ENCODE data around the gene KRTAP19-8.

The KRTAP19-8 gene

DNA sequence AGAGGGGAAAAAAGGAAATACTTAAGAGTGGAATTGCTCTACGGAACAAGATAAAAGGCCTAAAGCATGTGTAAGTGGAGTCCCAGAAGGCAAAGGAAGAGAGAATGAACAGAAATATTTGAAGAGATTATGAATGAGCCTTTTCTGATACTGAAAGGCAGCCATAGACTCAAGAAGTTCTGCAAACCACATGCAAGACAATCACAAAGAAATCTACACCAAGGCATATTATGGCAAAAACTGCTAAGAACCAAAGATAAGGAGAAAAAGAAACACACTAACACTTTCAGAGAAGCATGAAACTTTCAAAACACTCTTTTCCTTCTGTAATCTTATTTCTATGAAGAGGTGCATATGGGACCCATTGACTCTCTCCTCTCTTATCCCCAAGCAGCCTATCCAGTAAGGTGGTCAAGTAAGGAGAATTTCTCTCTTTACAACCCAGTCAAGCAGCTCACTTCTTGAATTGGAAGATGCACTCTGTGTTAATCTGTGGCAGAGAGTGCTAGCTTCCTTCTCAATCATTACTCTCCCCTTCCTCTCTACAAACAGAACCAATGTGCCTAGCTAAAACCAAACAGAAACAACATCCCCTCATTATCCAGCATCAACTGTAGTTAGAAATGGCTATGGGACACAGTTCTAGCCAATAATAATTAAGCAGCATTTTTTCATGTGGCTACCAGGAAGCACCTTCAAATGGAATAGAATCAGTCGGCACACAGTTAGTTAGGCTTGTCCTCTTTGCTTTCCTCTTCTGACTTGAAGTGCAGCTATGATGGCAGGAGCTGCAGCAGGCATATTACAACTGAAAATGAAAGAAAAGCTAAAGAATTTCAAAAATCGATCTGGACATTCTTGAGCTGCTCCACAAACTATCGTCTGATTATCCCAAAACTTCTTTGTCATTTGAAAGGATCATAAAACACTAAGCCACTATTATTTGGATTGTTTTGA lies 25.9 kb downstream of the KRTAP19-8 start:
- DNase-seq (ENCODE audit: low read depth in 2 of 2): no peak

DNA sequence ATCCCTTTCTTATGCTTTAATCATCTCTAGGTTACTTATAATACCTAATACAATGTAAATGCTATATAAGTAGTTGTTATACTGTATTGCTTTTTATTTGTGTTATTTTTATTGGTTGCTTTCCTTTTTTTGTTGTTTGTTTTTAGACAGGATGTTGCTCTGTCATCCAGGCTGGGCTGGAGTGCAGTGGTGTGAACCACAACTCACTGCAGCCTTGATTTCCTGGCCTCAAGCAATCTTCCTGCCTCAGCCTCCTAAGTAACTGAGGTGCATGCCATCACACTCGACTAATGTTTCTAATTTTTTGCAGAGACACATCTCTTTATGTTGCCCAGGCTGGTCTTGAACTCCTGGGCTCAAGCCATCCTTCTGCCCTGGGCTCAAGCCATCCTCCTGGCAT lies 26.9 kb downstream of the KRTAP19-8 start:
- no peak for DNase-seq (ENCODE audit: low read depth in 2 of 2)

DNA sequence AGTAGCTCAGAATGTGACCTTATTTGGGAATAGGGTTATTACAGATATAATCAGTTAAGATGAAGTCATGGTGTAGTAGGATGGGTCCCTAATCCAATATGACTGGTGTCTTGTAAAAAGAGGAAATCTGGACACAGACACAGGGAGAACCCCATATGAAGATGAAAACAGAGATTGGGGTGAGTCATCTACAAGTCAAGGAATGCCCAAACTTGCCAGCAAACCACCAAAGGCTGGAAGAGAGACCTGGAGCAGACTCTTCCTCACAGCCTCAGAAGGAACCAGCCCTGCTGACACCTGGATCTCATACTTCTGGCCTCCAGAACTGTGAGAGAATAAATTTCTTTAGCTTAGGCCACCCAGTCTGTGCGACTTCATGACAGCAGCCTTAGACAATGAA lies 29.9 kb downstream of the KRTAP19-8 start:
- no peak for DNase-seq (ENCODE audit: low read depth in 2 of 2)

DNA sequence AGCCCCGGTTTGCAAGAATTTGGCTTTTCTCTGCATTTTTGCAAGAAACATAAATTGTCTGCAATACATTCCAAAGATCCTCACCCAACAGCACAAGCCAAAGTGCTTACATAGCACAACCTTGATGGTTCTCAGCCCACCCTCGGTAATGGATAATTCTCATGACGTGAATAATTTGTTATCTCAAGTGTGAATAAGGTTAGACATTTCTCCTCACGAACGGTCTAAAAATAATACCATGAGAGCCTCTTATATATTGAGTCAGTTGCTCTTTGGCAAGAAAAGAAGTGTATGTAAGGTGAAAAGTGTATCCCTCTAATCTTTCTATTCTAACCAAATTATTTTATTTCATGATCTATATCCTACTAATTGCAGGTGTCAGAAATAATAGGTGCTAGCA lies 33.3 kb downstream of the KRTAP19-8 start:
- no peak for DNase-seq (ENCODE audit: low read depth in 2 of 2)

DNA sequence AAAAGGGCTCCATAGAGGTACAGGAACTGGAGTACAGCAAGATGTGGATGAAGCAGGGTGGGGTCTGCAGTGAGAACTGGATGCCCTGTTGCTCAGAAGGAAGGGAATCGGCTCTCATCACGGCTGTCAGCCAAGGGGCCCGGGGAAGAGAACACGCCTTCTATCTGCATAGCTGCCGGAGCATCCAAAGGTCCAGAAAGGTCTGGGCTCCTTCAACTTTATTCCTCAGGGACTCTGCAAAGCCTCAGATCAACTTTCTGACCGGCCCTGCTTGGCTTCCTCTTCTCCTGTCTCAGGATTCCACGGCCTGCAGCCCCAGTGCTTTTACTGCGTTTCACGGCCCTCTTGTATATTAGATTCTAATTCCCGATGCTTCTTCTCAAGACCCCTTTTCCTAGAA lies 34.8 kb downstream of the KRTAP19-8 start:
- DNase-seq (ENCODE audit: low read depth in 2 of 2): no peak

DNA sequence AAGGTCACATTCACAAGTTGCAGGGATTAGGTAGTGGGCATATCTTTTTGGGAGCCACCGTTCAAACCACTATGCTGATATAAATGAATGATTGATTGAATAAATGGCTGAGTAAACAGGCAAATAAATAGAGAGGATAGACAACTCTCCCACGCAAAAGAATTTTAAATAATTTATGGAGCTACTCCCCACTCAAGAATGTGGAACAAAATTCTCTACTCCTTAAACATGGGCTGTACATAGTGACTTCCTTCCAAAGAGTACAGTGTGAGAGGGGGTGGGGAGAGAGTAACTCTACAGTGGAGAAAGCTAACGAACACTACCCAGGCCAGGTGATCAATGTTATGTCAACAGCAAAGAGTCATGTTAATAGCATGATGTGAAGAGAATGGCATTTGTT lies 40.7 kb downstream of the KRTAP19-8 start:
- DNase-seq (ENCODE audit: low read depth in 2 of 2): no peak

DNA sequence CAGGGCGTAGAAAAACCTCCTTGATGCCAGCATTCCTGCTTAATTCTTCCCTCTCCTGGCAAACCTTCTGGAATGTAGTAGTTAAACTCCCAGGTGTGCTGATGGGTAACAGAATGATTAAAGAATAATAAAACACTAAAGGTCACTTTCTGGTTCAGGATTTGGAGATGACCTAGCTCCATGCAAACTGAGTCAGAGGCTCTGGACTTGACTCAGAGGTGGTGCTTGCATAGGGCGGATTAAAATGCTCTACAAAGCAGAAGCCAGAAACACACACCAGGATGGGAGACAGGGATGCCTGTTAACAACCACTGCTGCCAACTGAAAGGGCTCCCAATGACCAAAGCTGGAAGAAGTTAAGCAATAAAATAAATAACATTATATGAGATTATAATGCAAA lies 41.5 kb downstream of the KRTAP19-8 start:
- DNase-seq (ENCODE audit: low read depth in 2 of 2): no peak

DNA sequence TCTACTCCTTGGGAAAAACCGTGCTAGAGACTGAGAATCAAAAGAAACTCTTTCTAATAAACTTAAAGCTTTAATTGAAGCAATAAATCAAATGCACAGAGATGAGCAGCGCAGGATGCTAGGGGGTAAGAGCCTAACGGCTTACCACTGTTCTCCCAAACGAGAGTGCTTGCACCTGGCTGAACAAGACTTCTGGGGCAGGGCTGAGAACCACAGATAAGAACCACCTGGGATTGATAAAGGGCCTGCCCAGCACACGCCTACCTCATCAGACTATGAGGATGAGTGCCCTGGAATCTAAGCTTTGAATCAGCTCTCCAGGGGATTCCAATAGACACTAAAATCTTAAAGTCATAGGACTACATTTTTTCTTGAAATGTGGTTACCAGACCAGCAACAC lies 43.3 kb downstream of the KRTAP19-8 start:
- no peak for DNase-seq (ENCODE audit: low read depth in 2 of 2)

DNA sequence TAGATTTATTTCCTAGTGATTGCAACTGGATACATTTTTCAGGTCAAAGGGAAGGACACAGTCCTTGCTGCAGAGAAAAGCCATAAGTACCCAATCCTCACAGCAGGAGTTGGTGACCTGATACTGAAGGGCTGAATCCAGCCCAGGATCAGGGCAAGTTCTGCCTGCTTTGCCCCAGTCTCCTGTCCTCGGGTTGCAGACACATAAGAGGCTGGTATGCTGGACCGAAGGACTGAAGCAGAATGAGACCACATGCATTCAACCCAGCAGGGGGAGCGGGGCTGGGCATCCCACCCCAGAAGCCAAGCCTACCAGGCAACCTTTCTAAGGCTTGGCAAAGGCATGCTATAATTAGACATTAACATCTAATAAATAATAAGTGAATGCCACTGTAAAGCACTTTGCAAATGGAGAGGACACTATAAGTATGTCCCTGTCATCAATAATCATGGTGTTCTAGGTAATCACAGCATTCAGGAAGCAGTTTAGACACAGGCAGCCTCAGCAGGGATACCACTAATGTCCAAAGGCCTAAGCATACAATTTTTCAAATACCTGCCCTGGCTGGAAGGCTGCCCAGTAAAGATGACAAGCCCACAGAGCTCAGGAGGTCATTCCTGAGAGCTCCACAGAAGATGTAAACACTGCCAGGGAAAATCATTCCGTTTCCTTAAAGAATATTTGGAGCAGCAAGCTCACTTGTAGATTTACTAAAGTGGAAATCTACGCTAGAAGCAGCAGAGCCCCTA lies 47.6 kb downstream of the KRTAP19-8 start:
- DNase-seq (ENCODE audit: low read depth in 2 of 2): no peak

DNA sequence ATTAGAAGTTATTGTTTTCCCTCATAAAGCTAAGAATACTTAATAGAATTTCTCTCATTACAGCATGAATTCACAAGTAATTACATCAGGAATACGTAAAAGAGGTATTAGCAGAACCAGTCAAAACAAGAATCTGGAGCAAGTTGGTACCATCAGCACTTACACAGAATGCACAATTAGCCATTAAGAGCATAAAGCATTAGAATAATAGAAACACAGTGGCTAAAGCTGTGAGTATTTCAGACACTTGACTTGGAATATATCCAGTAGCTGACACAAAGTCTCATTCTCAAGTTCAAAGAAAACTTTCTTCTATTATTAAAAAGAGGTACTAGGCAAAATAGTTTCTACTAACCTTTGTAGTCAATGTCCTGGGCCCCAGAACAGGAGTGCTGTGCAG lies 49.6 kb downstream of the KRTAP19-8 start:
- no peak for DNase-seq (ENCODE audit: low read depth in 2 of 2)
